HG02678 (cell line): ENCODE data around the gene KRT6A.
"Not testable (repeated sequence)": the region's sequence is repeated elsewhere in the genome, so short reads cannot be mapped to it uniquely, and the experiment has no call there.

Experiments
- ATAC-seq: cut with Tn5 transposase; IDR thresholded peaks from one replicate; pipeline ENCODE4 v1.9.1; 2021; ENCODE audit warnings: mild to moderate bottlenecking, moderate library complexity; ENCODE audit not compliant: unreplicated experiment

KRT6A gene

GRCh38 chr12:52506858-52507715 is 14.0 kb upstream of the KRT6A start:
- ATAC-seq, result no peak

GRCh38 chr12:52502877-52503276 is 9.8 kb upstream of the KRT6A start:
- no peak for ATAC-seq

- ATAC-seq, result no peak
Observed at GRCh38 chr12:52501490-52501889, 8.4 kb upstream of the KRT6A start.

- ATAC-seq, result not testable (repeated sequence)
Observed at GRCh38 chr12:52500574-52500973, 7.5 kb upstream of the KRT6A start.

- no peak for ATAC-seq
Observed at GRCh38 chr12:52499806-52500560, 6.9 kb upstream of the KRT6A start.

- ATAC-seq, result no peak
Observed at GRCh38 chr12:52498946-52499345, 5.9 kb upstream of the KRT6A start.

- no peak for ATAC-seq
Observed at GRCh38 chr12:52497975-52498374, 4.9 kb upstream of the KRT6A start.

- ATAC-seq, result no peak
Observed at GRCh38 chr12:52496590-52497071, 3.6 kb upstream of the KRT6A start.

- ATAC-seq, result no peak
Observed at GRCh38 chr12:52496054-52496453, 3.0 kb upstream of the KRT6A start.

- no peak for ATAC-seq
Observed at GRCh38 chr12:52495389-52495788, 2.3 kb upstream of the KRT6A start.

- no peak for ATAC-seq
Observed at GRCh38 chr12:52494518-52494917, 1.5 kb upstream of the KRT6A start.

- no peak for ATAC-seq
Observed at GRCh38 chr12:52494100-52494499, 1.0 kb upstream of the KRT6A start.

GRCh38 chr12:52492405-52492804 is 652 bp downstream of the KRT6A start:
- ATAC-seq, result not testable (repeated sequence)

- ATAC-seq, result not testable (repeated sequence)
Observed at GRCh38 chr12:52491495-52491894, 1.6 kb downstream of the KRT6A start.

GRCh38 chr12:52488736-52489135 is 4.3 kb downstream of the KRT6A start:
- ATAC-seq, result no peak

GRCh38 chr12:52487744-52488443 is 5.2 kb downstream of the KRT6A start:
- not testable (repeated sequence) for ATAC-seq

GRCh38 chr12:52487211-52487610 is 5.8 kb downstream of the KRT6A start:
- ATAC-seq, result no peak

GRCh38 chr12:52486166-52487105 is 6.6 kb downstream of the KRT6A start:
- ATAC-seq, result no peak

GRCh38 chr12:52480073-52480472 is 13.0 kb downstream of the KRT6A start:
- no peak for ATAC-seq

- no peak for ATAC-seq
Observed at GRCh38 chr12:52477651-52478050, 15.4 kb downstream of the KRT6A start.
